Measurements from ENCODE around the gene IGF1R. TPM values are rescaled to one million over a fixed set of nuclear protein-coding genes. Genes with fewer than 3 reads are reported as not detected.

Gene IGF1R
- polyA plus RNA-seq, 6 donors from 2014 or later: 0.78 to 5.5 (median 3.3) TPM

DNA sequence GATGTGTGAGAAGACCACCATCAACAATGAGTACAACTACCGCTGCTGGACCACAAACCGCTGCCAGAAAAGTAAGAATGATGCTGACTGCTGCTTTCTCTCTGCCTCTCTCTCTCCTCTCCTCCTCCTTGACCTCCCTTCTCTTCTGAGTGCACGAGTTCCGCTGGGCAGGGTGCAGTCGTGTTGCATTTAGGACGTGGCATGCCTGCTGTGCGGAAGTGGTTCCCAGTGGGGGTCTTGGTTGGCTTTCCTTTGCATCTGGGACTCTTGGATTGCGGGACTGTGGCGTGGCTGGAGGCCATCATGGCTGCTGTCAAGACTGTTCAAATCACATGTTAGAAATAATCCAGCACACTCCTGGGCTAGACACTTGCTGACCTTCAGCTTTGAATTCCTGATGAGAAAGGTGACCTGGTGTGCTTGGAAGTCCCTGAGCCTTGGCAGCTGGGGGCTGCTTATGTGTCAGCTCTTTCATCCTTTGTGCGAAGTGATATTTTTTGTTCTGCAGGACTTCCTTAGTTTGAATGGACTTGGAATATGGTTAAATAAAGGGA is 59.8 kb downstream of the IGF1R start:
- no peaks in the 10 kb centered on the region for H3K27me3 Mint-ChIP-seq
- H3K4me3 Mint-ChIP-seq: no peak overlapping the region
- H3K4me1 Mint-ChIP-seq: peaks cover 6 to 25% (median 9%) of the 10 kb centered on the region in 3 donors
- ATAC-seq (ENCODE audit: low read depth in 2 of 2): no peak
- no peak for DNase-seq
- H3K27ac Mint-ChIP-seq: peak overlapping the region in 1 of 6 donors; percentile 35
- peaks cover 14 to 22% of the 10 kb centered on the region in 2 donors for H3K36me3 Mint-ChIP-seq
- H3K9me3 Mint-ChIP-seq: peaks cover 6 to 17% (median 10%) of the 10 kb centered on the region in 7 donors

DNA sequence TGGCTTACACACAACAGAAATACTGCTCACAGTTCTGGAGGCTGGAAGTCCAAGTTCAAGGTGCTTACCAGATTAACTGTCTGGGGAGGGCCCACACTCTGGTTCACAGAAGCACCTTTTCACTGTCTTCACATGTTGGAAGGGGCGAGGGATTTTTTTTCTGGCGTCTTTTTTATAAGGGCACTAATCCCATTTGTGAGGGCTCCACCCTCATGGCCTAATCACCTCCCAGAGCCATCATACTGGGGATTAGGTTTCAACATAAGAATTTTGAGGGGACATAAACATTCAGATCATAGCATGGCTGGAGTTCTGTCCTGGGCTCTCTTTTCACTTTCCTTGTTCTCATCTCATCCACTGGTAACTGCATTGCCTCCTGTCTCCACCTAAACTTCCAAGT is 63.5 kb downstream of the IGF1R start:
- ATAC-seq (ENCODE audit: low read depth in 2 of 2): no peak
- DNase-seq: no peak
- no peaks in the 10 kb centered on the region for H3K27me3 Mint-ChIP-seq
- H3K36me3 Mint-ChIP-seq: peaks cover 14 to 22% of the 10 kb centered on the region in 2 donors
- peaks cover 6 to 17% (median 10%) of the 10 kb centered on the region in 7 donors for H3K9me3 Mint-ChIP-seq
- peaks cover 18 to 56% (median 28%) of the 10 kb centered on the region in 3 donors for H3K4me1 Mint-ChIP-seq
- H3K27ac Mint-ChIP-seq: peak overlapping the region in 1 of 6 donors; percentile 78
- H3K4me3 Mint-ChIP-seq: no peak overlapping the region

- Mint-ChIP-seq H3K4me1 (peaks cover 21 to 54% (median 28%) of the 10 kb centered on the region in 3 donors), H3K4me3 (peak overlapping the region in 3 of 8 donors; percentile 32 to 48 (median 43)), H3K27ac (peak overlapping the region in 4 of 6 donors; percentile 6 to 40 (median 16))
Observed at GRCh38 chr15:98712845-98713584, 64.7 kb downstream of the IGF1R start.

DNA sequence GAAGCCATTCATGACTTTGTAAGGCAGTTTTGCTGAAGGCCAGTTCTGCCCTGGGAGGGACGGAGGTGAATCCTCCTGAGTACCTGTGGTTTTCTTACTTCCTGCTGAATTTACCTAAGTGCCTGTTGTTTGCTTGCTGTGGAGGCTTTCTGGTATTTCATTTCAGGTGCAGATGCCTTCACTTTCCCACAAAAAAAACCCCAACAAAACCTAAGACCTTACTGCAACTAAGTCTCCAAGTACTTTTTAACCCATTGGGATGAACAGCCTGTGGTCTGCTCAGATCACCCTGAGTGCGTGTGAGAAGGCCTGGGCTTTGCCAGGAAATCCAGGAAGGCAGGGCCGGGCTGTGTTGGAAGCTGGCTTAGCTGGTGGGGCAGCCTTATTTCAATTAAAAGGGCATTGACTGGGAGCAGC is 65.3 kb downstream of the IGF1R start:
- peak overlapping the region in 2 of 6 donors; percentile 26 to 40 for H3K27ac Mint-ChIP-seq
- peaks cover 14 to 15% of the 10 kb centered on the region in 2 donors for H3K36me3 Mint-ChIP-seq
- ATAC-seq (ENCODE audit: low read depth in 2 of 2): no peak
- H3K27me3 Mint-ChIP-seq: no peaks in the 10 kb centered on the region
- peaks cover 22 to 56% (median 34%) of the 10 kb centered on the region in 3 donors for H3K4me1 Mint-ChIP-seq
- peaks cover 6 to 17% (median 10%) of the 10 kb centered on the region in 7 donors for H3K9me3 Mint-ChIP-seq
- DNase-seq: no peak
- H3K4me3 Mint-ChIP-seq: peak overlapping the region in 2 of 8 donors; percentile 32 to 43

More at GRCh38 chr15:98712845-98713584, 64.7 kb downstream of the IGF1R start:
- no peaks in the 10 kb centered on the region for H3K27me3 Mint-ChIP-seq
- no peak for ATAC-seq (ENCODE audit: low read depth in 2 of 2)
- peaks cover 14 to 20% of the 10 kb centered on the region in 2 donors for H3K36me3 Mint-ChIP-seq
- peaks cover 6 to 17% (median 10%) of the 10 kb centered on the region in 7 donors for H3K9me3 Mint-ChIP-seq
- no peak for DNase-seq

GRCh38 chr15:98714922-98715321 is 66.6 kb downstream of the IGF1R start:
- DNase-seq: no peak
- peaks cover 10 to 14% of the 10 kb centered on the region in 2 donors for H3K36me3 Mint-ChIP-seq
- no peak overlapping the region for H3K4me3 Mint-ChIP-seq
- no peak for ATAC-seq (ENCODE audit: low read depth in 2 of 2)
- no peaks in the 10 kb centered on the region for H3K27me3 Mint-ChIP-seq
- H3K9me3 Mint-ChIP-seq: peaks cover 6 to 17% (median 10%) of the 10 kb centered on the region in 7 donors
- H3K27ac Mint-ChIP-seq: peak overlapping the region in 2 of 6 donors; percentile 26 to 68
- H3K4me1 Mint-ChIP-seq: peaks cover 25 to 55% (median 34%) of the 10 kb centered on the region in 3 donors

DNA sequence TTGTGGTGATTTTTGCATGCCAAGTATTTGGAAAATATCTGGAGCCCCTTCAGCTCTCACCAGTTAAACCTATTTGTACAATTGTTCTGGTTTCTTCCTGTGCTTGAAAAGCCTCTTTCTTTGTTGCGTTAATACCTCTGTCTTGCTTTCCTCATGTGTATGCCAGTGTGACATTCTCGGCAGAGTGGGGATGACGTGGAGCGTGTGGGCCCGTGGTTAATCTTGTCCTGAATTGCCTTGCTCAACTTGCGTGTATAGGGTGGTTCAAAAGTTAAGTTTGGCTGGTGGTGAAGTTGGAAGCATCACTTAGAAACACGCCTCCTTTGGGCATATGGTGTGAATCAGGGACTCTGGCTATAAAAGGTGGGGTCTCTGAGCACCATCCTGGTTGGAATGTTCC is 67.1 kb downstream of the IGF1R start:
- DNase-seq (no peak), ATAC-seq (ENCODE audit: low read depth in 2 of 2) (no peak)
- Mint-ChIP-seq H3K27ac (no peak overlapping the region), H3K4me3 (peak overlapping the region in 2 of 8 donors; percentile 10 to 78), H3K27me3 (no peaks in the 10 kb centered on the region), H3K9me3 (peaks cover 6 to 17% (median 10%) of the 10 kb centered on the region in 7 donors), H3K4me1 (peaks cover 27 to 56% (median 34%) of the 10 kb centered on the region in 3 donors), H3K36me3 (peaks cover 10 to 14% of the 10 kb centered on the region in 2 donors)

DNA sequence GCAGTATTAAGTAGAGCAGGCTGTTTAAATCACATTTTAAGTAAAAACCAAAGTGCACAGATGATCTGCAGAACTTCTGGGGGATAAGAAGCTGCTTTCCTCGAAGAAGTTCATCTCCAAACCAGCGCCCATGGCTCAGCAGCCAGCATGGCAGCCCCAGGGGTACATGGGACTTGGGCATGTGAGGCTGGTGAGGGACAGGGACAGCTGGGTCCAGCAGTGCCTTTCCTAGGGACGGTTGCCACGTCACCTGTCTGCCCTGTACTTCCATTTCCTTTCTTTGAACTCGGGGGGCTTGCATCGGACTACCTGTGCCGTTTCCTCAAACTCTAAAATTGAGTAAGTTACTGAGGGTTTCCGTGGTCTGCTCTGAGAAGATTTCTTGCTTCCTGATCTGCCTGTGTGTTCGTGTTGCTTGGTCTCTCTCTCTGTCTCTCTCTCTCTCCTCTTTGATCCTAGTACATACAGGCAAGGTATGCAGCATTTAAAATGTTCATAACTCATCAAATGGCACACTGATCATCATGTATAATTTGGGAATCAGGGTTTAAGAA is 67.6 kb downstream of the IGF1R start:
- H3K4me1 Mint-ChIP-seq: peaks cover 28 to 62% (median 34%) of the 10 kb centered on the region in 3 donors
- DNase-seq: no peak

GRCh38 chr15:98717371-98717770 is 69.0 kb downstream of the IGF1R start:
- ATAC-seq (ENCODE audit: low read depth in 2 of 2) (no peak), DNase-seq (no peak)
- H3K36me3 Mint-ChIP-seq: peaks cover 0 to 2% of the 10 kb centered on the region in 2 donors
- peaks cover 0 to 4% (median 1%) of the 10 kb centered on the region in 7 donors for H3K9me3 Mint-ChIP-seq
- no peak overlapping the region for H3K27ac Mint-ChIP-seq
- no peak overlapping the region for H3K4me3 Mint-ChIP-seq
- H3K4me1 Mint-ChIP-seq: peaks cover 31 to 71% (median 34%) of the 10 kb centered on the region in 3 donors
- no peaks in the 10 kb centered on the region for H3K27me3 Mint-ChIP-seq

More for the DNA sequence above, 67.6 kb downstream of the IGF1R start:
- Mint-ChIP-seq H3K4me3 (peak overlapping the region in 1 of 8 donors; percentile 7), H3K27ac (peak overlapping the region in 1 of 6 donors; percentile 1), H3K27me3 (no peaks in the 10 kb centered on the region), H3K9me3 (peaks cover 6 to 16% (median 10%) of the 10 kb centered on the region in 7 donors), H3K36me3 (peaks cover 10 to 14% of the 10 kb centered on the region in 2 donors)
- no peak for ATAC-seq (ENCODE audit: low read depth in 2 of 2)

- H3K4me1 Mint-ChIP-seq: peaks cover 31 to 65% (median 31%) of the 10 kb centered on the region in 3 donors
- peak overlapping the region in 1 of 6 donors; percentile 64 for H3K27ac Mint-ChIP-seq
- H3K9me3 Mint-ChIP-seq: no peaks in the 10 kb centered on the region
- H3K4me3 Mint-ChIP-seq: peak overlapping the region in 1 of 8 donors; percentile 37
- no peak for ATAC-seq (ENCODE audit: low read depth in 2 of 2)
- H3K36me3 Mint-ChIP-seq: no peaks in the 10 kb centered on the region
- no peaks in the 10 kb centered on the region for H3K27me3 Mint-ChIP-seq
- no peak for DNase-seq
Observed at GRCh38 chr15:98717942-98718341, 69.6 kb downstream of the IGF1R start.

GRCh38 chr15:98718426-98719136 is 70.2 kb downstream of the IGF1R start:
- H3K9me3 Mint-ChIP-seq: no peaks in the 10 kb centered on the region
- ATAC-seq (ENCODE audit: low read depth in 2 of 2) (no peak), DNase-seq (no peak)
- H3K27ac Mint-ChIP-seq: peak overlapping the region in 2 of 6 donors; percentile 41 to 49
- peaks cover 24 to 61% (median 24%) of the 10 kb centered on the region in 3 donors for H3K4me1 Mint-ChIP-seq
- no peaks in the 10 kb centered on the region for H3K27me3 Mint-ChIP-seq
- H3K4me3 Mint-ChIP-seq: peak overlapping the region in 1 of 8 donors; percentile 2
- H3K36me3 Mint-ChIP-seq: no peaks in the 10 kb centered on the region

- H3K27ac Mint-ChIP-seq: peak overlapping the region in 1 of 6 donors; percentile 36
- ATAC-seq (ENCODE audit: low read depth in 2 of 2) (no peak), DNase-seq (no peak)
- H3K9me3 Mint-ChIP-seq: no peaks in the 10 kb centered on the region
- H3K4me3 Mint-ChIP-seq: no peak overlapping the region
- no peaks in the 10 kb centered on the region for H3K36me3 Mint-ChIP-seq
- no peaks in the 10 kb centered on the region for H3K27me3 Mint-ChIP-seq
- H3K4me1 Mint-ChIP-seq: peaks cover 18 to 54% (median 22%) of the 10 kb centered on the region in 3 donors
Observed at GRCh38 chr15:98719137-98719740, 70.9 kb downstream of the IGF1R start.

DNA sequence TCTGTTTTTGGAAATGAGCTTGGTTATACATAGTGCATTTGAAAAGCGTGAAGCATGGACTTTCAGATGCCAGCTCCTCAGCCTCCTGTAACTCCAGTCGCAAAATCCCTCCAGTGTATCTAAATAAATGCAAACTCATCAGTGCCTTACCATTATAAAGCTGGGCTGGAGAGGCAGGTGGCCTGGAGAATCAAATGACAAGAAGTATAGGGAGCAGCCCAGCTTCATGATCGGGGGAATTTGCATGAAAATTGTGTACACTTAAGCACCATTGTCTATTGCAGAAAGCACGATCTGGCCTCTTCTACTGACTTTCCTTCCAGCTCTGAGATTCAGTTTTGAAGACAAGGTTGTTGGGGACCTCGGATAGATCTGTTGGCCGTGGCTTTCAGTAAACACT is 71.7 kb downstream of the IGF1R start:
- Mint-ChIP-seq H3K4me1 (peaks cover 17 to 46% (median 18%) of the 10 kb centered on the region in 3 donors), H3K27ac (peak overlapping the region in 1 of 6 donors; percentile 8), H3K27me3 (no peaks in the 10 kb centered on the region), H3K36me3 (no peaks in the 10 kb centered on the region), H3K9me3 (no peaks in the 10 kb centered on the region), H3K4me3 (no peak overlapping the region)
- ATAC-seq (ENCODE audit: low read depth in 2 of 2) (no peak), DNase-seq (no peak)

Measured in naive B cell (primary cell).